AG09319 (cell line): ENCODE data around the gene NQO1.
A peak's percentile ranks its signal among the peaks of the same experiment; 100 is the strongest.

Experiments used
- DNase-seq: peaks from one replicate; pipeline ENCODE4 v3.0.0-alpha.2; 2010; ENCODE audit warnings: low read depth; ENCODE audit errors: extremely low read depth
- TF ChIP-seq, protein P1 (sequence below): IDR thresholded peaks from 2 replicates; pipeline ENCODE4 v1.5.1; 2011; ENCODE audit warnings: low read depth, mild to moderate bottlenecking, inconsistent platforms, low read length, moderate library complexity

Gene NQO1

DNA sequence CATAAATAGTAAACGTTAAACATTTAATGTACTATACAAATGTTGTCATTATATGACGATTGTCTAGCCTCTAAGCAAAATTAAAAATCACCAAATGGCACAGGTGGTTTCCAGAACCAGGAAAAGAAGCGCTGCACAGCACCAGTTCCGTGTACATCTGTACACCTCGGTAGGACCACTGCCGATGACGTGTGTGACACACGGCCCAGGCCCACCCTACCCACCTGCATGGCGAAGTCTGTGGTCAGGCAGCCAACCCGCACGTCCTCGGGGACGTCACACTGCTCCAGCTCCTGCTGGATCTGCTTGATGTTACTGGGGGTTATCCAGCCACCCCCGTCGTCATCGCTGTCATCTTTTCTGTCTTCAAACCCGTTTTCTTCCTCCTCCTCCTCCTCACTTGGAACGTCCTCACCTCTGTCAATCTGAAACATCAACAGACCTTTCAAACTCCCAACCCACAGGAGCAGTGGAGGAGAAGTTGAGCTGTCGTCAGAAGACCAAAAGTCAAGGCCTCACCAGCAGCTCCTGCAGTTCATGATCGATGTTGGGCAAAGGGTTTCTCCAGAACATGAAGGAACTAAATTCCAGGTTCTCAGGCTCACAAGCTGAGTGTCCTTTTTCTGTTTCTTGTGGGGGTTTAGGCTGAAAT lies 22.5 kb upstream of the NQO1 start:
- TF ChIP-seq, protein P1, sequence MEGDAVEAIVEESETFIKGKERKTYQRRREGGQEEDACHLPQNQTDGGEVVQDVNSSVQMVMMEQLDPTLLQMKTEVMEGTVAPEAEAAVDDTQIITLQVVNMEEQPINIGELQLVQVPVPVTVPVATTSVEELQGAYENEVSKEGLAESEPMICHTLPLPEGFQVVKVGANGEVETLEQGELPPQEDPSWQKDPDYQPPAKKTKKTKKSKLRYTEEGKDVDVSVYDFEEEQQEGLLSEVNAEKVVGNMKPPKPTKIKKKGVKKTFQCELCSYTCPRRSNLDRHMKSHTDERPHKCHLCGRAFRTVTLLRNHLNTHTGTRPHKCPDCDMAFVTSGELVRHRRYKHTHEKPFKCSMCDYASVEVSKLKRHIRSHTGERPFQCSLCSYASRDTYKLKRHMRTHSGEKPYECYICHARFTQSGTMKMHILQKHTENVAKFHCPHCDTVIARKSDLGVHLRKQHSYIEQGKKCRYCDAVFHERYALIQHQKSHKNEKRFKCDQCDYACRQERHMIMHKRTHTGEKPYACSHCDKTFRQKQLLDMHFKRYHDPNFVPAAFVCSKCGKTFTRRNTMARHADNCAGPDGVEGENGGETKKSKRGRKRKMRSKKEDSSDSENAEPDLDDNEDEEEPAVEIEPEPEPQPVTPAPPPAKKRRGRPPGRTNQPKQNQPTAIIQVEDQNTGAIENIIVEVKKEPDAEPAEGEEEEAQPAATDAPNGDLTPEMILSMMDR: no peak
- no peak for DNase-seq

DNA sequence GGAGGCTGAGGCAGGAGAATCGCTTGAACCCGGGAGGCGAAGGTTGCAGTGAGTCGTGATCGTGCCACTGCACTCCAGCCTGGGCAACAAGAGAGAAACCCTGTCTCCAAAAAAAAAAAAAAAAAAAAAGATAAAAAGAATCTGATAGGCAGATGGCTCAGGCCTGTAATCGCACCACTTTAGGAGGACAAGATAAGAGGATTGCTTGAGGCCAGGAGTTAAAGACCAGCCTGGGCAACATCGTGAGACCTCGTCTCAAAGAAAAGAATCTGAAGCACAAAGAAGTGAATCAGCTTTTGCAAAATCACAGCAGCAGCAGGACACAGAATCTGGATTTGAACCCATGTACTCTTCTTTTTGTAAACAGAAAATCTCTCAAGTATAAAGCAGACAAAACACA lies 20.8 kb upstream of the NQO1 start:
- TF ChIP-seq, protein P1: no peak
- DNase-seq: no peak

DNA sequence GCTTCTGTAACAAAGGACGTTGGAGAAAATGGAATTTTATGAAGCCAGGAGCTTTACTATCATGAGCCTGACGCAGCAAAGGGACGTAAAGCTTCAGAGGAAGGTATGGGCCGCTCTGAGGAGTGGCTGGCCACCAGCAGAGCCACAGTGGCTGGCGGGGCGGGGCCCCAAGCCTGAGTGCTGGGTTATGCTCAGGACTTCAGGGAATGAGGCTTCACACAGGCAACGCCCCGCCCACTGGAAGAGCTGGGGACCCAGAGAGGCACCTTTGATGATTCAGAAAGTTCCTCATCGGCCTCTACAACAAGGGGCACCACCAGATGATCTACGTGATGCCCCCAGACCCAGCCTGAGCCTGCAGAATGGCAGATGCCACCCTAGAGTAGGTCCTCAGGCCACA lies 19.6 kb upstream of the NQO1 start:
- TF ChIP-seq, protein P1: no peak
- DNase-seq: no peak

DNA sequence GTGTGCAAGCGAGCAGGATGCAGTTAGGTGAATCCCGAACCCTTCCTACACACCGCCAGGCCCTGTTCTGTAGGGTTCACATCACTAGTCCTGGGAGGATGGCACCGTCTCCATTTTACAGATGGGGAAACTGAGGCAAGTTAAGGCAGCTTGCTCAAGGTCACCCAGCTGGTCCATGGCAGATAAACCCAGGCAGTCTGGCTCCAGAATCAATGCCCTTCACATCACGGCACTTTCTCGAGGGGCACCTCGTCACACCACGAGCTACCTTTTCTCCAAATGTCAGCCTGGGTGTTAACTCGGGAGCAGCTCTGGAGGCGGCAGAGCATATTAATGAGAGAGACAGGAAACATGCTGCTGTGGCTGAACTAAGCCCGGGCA lies 18.9 kb upstream of the NQO1 start:
- TF ChIP-seq, protein P1: no peak
- no peak for DNase-seq

DNA sequence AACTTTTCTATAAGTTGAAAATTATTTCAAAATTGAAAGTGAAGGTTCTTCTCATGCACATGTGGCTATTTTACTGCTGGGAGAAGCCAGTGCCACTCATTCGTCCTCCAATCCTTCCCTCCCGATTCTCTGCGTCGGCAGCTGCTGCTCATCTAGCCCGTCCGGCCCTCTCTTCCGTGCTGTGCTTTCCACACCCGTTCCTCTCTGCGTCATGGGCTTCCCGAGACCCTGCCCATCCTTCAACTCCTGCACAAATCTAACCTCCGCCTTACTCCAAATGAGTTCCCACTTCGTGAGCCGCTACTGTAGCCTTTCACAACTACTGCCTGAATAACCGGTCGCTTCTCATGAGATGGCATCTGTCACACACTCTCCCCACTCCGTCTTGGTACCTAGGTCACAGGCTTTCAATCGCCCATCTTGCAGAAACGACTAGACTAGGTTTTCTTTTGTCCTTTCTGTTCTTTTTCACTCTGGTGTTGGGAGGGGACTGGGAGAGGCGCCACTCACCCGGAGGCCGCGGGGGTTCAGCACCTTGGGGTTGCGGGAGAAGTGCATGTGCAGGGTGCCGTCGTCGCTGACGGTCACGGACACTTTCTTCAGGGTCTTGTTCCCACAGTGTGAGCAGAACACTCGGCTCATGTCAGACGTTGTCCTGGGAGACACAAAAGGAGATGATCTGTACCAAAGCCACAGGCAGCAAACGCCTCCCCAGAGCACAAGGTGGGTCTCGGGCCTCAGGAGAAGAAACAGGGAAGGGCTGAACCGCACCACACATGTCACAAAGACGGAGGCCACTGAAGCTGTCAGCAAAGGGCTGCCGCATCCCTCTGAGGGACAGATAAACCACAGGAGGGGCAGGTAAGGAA lies 18.2 kb upstream of the NQO1 start:
- DNase-seq: no peak
- TF ChIP-seq, protein P1: no peak

DNA sequence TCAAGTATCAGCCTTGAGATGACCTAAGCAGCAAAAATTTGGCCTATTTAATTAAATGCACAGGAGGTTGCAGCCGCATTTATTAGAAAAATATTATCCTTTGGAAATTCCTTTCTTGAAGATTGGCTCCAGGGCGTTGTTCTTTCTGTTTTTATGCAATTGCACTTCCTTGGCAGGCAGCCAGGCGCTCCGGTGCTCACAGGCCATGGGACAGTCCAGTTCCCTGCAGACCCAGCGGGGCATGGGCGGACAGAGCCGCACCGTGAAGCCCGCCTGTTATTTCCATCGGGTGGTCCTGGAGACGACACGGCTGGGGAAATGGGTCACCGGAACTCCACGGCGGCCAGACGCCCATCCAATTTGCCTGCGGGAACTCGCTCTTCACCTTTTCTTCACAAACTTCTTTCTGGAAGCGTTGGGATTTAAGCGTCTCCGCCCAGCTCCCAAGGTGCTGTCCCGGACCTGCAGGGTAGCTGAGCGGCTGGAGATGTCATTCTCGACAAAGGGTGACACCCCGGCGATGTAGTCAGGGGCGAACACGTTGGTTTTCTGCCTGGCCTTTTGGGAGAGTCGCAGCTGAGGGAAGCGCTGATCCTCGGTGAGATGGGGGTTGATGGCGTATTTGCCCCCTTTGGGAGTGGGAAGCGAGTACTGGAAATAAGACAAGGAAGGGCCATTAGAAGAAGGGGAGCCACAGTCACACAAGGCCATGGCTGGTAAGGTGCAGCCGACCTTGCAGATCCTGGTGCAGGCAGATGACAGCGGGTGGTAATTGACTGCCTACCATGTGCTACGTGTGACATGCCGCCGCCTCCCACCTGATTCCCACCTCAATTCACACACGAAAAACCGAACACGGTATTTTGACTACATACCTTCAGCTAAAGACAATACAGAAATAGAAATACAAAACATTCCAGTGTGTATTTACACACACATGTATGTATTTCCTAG lies 15.9 kb upstream of the NQO1 start:
- peak; percentile 27 for DNase-seq
- TF ChIP-seq, protein P1: no peak
